AG09319 (cell line): ENCODE data around the gene RPL12.

ENCODE experiments used
- DNase-seq: peaks from one replicate; pipeline ENCODE4 v3.0.0-alpha.2; 2010; ENCODE audit warnings: low read depth; ENCODE audit errors: extremely low read depth
- CTCF ChIP-seq: IDR thresholded peaks from 2 replicates; pipeline ENCODE4 v1.5.1; 2011; ENCODE audit warnings: low read depth, mild to moderate bottlenecking, inconsistent platforms, low read length, moderate library complexity

The RPL12 gene

GRCh38 chr9:127417131-127418036 lies 33.8 kb downstream of the RPL12 start:
- no peak for TF ChIP-seq CTCF
- no peak for DNase-seq

GRCh38 chr9:127415657-127416056 lies 35.5 kb downstream of the RPL12 start:
- DNase-seq, result no peak
- no peak for TF ChIP-seq CTCF

- TF ChIP-seq CTCF, result no peak
- no peak for DNase-seq
Observed at GRCh38 chr9:127415141-127415540, 36.1 kb downstream of the RPL12 start.

- TF ChIP-seq CTCF, result no peak
- DNase-seq, result no peak
Observed at GRCh38 chr9:127411122-127411521, 40.1 kb downstream of the RPL12 start.

- no peak for TF ChIP-seq CTCF
- DNase-seq, result no peak
Observed at GRCh38 chr9:127407492-127407843, 43.7 kb downstream of the RPL12 start.

- no peak for TF ChIP-seq CTCF
- no peak for DNase-seq
Observed at GRCh38 chr9:127406799-127407491, 44.3 kb downstream of the RPL12 start.
